SH-SY5Y (cell line): ENCODE data around the gene TTC28.

ENCODE experiments used
- GATA2 ChIP-seq: IDR thresholded peaks from 2 replicates; pipeline ENCODE4 v1.6.1; 2011; ENCODE audit warnings: mild to moderate bottlenecking, low read depth, low read length
- GATA3 ChIP-seq: IDR thresholded peaks from 2 replicates; pipeline ENCODE4 v1.6.1; 2011; ENCODE audit warnings: low read depth, mild to moderate bottlenecking, low read length, moderate library complexity

DNA sequence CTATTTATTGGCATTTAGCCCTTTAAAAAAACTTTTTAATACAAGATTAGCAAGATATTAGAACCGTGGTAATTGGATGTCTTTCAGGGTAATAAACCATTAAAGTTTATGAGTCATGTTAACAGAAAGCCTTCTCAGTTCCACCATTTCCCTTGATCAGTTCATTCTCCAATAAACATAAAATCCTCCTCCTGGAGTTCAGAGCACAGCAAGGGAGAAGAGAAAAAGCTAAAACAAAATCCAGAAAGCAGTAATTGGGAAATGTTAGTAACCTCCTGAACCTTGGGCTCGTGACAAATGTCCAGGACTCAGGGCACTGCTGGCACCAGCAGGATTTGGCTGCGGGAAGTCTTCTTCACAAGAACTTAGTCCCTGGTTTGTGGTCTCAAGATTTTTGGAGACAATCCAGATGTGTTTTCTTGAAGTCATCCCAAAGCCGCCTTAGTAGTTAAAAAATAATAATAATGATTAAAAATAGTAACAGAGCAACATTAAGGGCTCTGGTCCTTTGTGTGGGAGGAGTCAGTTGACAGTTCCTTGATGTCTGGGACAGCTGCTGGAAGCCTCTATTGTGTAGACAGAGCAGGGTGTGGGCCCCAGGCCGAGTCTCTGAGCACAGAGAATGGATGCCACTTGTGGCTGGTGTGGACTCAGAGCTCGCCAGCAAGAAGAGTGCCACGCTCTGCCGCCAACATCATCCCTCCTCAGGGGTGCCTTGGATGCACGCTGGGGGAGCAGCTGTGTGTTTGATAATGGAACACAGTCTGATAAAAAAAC lies 717.2 kb downstream of the TTC28 start:
- TF ChIP-seq GATA3 (no peak), GATA2 (no peak)
